Endodermal cell (in vitro differentiated cells): ENCODE data around the gene VAV3. TPM values are rescaled to one million over a fixed set of nuclear protein-coding genes. Genes with fewer than 3 reads are reported as not detected.

ENCODE experiments used
- DNase-seq: peaks from one replicate; pipeline ENCODE4 v3.0.0-alpha.2; 2017
- H3K27ac ChIP-seq: 2 replicates; pipeline ENCODE4 v1.5.1; 2013; ENCODE audit warnings: mild to moderate bottlenecking, low read depth, low read length, moderate library complexity
- H3K27me3 ChIP-seq: 2 replicates; pipeline ENCODE4 v1.6.1; 2013; ENCODE audit warnings: mild to moderate bottlenecking, low read length, moderate library complexity; ENCODE audit not compliant: insufficient read depth, control insufficient read depth, poor library complexity, severe bottlenecking
- H3K36me3 ChIP-seq: 2 replicates; pipeline ENCODE4 v1.7.0; 2013; ENCODE audit warnings: mild to moderate bottlenecking, low read length, moderate library complexity; ENCODE audit not compliant: control insufficient read depth, insufficient read depth
- H3K4me1 ChIP-seq: one replicate; pipeline ENCODE4 v1.7.0; 2013; ENCODE audit warnings: low read length; ENCODE audit not compliant: control insufficient read depth, insufficient read depth
- H3K4me3 ChIP-seq: 2 replicates; pipeline ENCODE4 v1.5.1; 2013; ENCODE audit warnings: mild to moderate bottlenecking, low read length, moderate library complexity
- H3K9ac ChIP-seq: 2 replicates; pipeline ENCODE4 v1.6.1; 2013; ENCODE audit warnings: mild to moderate bottlenecking, low read length, moderate library complexity; ENCODE audit not compliant: poor library complexity, severe bottlenecking; ENCODE audit errors: extremely low read depth
- H3K9me3 ChIP-seq: 2 replicates; pipeline ENCODE4 v1.6.1; 2013; ENCODE audit warnings: mild to moderate bottlenecking, low read length, moderate library complexity; ENCODE audit not compliant: control insufficient read depth
- H3K27ac Mint-ChIP-seq: 2 replicates; pipeline ENCODE4 v1.8.0; 2020; ENCODE audit warnings: mixed read lengths
- H3K27me3 Mint-ChIP-seq: 2 replicates; pipeline ENCODE4 v1.8.0; 2021; ENCODE audit warnings: mild to moderate bottlenecking, mixed read lengths; ENCODE audit not compliant: insufficient read depth
- H3K36me3 Mint-ChIP-seq: 2 replicates; pipeline ENCODE4 v1.8.0; 2020; ENCODE audit warnings: low read depth, mixed read lengths
- H3K4me1 Mint-ChIP-seq: 2 replicates; pipeline ENCODE4 v1.8.0; 2020; ENCODE audit warnings: mixed read lengths
- H3K4me3 Mint-ChIP-seq: 2 replicates; pipeline ENCODE4 v1.8.0; 2020; ENCODE audit warnings: mild to moderate bottlenecking, moderate library complexity, mixed read lengths
- H3K9me3 Mint-ChIP-seq: 2 replicates; pipeline ENCODE4 v1.8.0; 2020; ENCODE audit warnings: mild to moderate bottlenecking, mixed read lengths
- CTCF ChIP-seq: fragments of 200-600 bp; sonication (generic); conservative IDR thresholded peaks from 2 replicates; pipeline ENCODE4 v1.5.0; 2021; ENCODE audit warnings: antibody characterized with exemption, mild to moderate bottlenecking
- WGBS, 2 experiments: methylation state at CpG; one replicate each; pipeline versions ENCODE4 v1.1.5 to v1.1.7; 2013; ENCODE audit warnings: missing lambda C conversion rate in 2 of 2, mixed read lengths in 1 of 2; ENCODE audit not compliant: insufficient coverage in 1 of 2, insufficient read length in 1 of 2; 5-methylcytosine and 5-hydroxymethylcytosine counted together
- total RNA-seq, 2 donors: library from RNA; stranded (reverse); fragmentation: NEBNext Ultra II Directional in 1 of 2; extraction: Animal tissue kit (Norgen Biotek cat#: 25700) in 1 of 2; gene quantifications; 2 replicates in 1 of 2; 3 replicates in 1 of 2; pipeline ENCODE4 v1.2.1, GENCODE V29; 2021

VAV3 gene
- total RNA-seq, 2 donors from 2014 or later, result 6.9 to 9.6 TPM

GRCh38 chr1:107920999-107921398 is 44.0 kb downstream of the VAV3 start:
- Histone ChIP-seq H3K36me3 (no peaks in the 10 kb centered on the region), H3K9ac (no peak overlapping the region), H3K4me3 (no peak overlapping the region), H3K27me3 (no peaks in the 10 kb centered on the region), H3K9me3 (no peaks in the 10 kb centered on the region), H3K4me1 (no peaks in the 10 kb centered on the region), H3K27ac (no peak overlapping the region)
- no peak for TF ChIP-seq CTCF
- Mint-ChIP-seq H3K4me1 (no peaks in the 10 kb centered on the region), H3K9me3 (no peaks in the 10 kb centered on the region), H3K27me3 (no peaks in the 10 kb centered on the region), H3K4me3 (no peak overlapping the region), H3K36me3 (no peaks in the 10 kb centered on the region), H3K27ac (no peak overlapping the region)
- WGBS, 2 experiments, result 90 to 97% methylated on average over 5 to 6 of the region's 6 CpGs
- no peak for DNase-seq

GRCh38 chr1:107920561-107920960 is 44.4 kb downstream of the VAV3 start:
- Mint-ChIP-seq H3K27ac (no peak overlapping the region), H3K9me3 (no peaks in the 10 kb centered on the region), H3K4me1 (no peaks in the 10 kb centered on the region), H3K36me3 (no peaks in the 10 kb centered on the region), H3K27me3 (no peaks in the 10 kb centered on the region), H3K4me3 (no peak overlapping the region)
- Histone ChIP-seq H3K27ac (no peak overlapping the region), H3K9me3 (no peaks in the 10 kb centered on the region), H3K36me3 (no peaks in the 10 kb centered on the region), H3K4me3 (no peak overlapping the region), H3K4me1 (no peaks in the 10 kb centered on the region), H3K9ac (no peak overlapping the region), H3K27me3 (no peaks in the 10 kb centered on the region)
- TF ChIP-seq CTCF, result no peak
- WGBS, 2 experiments, result no CpG with 5 or more reads among the region's 1 CpG
- no peak for DNase-seq

GRCh38 chr1:107919953-107920352 is 45.0 kb downstream of the VAV3 start:
- Mint-ChIP-seq H3K27ac (no peak overlapping the region), H3K36me3 (no peaks in the 10 kb centered on the region), H3K27me3 (no peaks in the 10 kb centered on the region), H3K4me1 (no peaks in the 10 kb centered on the region), H3K4me3 (no peak overlapping the region), H3K9me3 (no peaks in the 10 kb centered on the region)
- no peaks in the 10 kb centered on the region for H3K9me3 ChIP-seq
- no peaks in the 10 kb centered on the region for H3K4me1 ChIP-seq
- DNase-seq, result no peak
- H3K27me3 ChIP-seq, result no peaks in the 10 kb centered on the region
- 61 to 65% methylated on average over 3 to 4 of the region's 4 CpGs for WGBS, 2 experiments
- no peak overlapping the region for H3K9ac ChIP-seq
- TF ChIP-seq CTCF, result no peak
- no peak overlapping the region for H3K27ac ChIP-seq
- no peak overlapping the region for H3K4me3 ChIP-seq
- H3K36me3 ChIP-seq, result no peaks in the 10 kb centered on the region
